HUES6 (cell line): ENCODE results near the gene SYT6.

Experiments
- H3K27ac ChIP-seq: 2 replicates; pipeline ENCODE4 v1.7.0; 2013; ENCODE audit warnings: low read depth, mild to moderate bottlenecking, low read length, inconsistent platforms
- H3K27me3 ChIP-seq: 2 replicates; pipeline ENCODE4 v1.6.1; 2013; ENCODE audit warnings: low read length; ENCODE audit not compliant: control insufficient read depth, insufficient read depth
- H3K36me3 ChIP-seq: 2 replicates; pipeline ENCODE4 v1.6.1; 2013; ENCODE audit warnings: low read length; ENCODE audit not compliant: control insufficient read depth, insufficient read depth
- H3K4me1 ChIP-seq: 2 replicates; pipeline ENCODE4 v1.6.1; 2013; ENCODE audit warnings: low read length; ENCODE audit not compliant: control insufficient read depth, insufficient read depth
- H3K4me3 ChIP-seq: 2 replicates; pipeline ENCODE4 v1.5.1; 2013; ENCODE audit warnings: low read depth, low read length
- H3K9ac ChIP-seq: one replicate; pipeline ENCODE4 v1.6.1; 2013; ENCODE audit warnings: mild to moderate bottlenecking, low read length
- H3K9me3 ChIP-seq: 2 replicates; pipeline ENCODE4 v1.6.1; 2013; ENCODE audit warnings: low read depth, low read length; ENCODE audit not compliant: control insufficient read depth, insufficient read depth

SYT6 gene

DNA sequence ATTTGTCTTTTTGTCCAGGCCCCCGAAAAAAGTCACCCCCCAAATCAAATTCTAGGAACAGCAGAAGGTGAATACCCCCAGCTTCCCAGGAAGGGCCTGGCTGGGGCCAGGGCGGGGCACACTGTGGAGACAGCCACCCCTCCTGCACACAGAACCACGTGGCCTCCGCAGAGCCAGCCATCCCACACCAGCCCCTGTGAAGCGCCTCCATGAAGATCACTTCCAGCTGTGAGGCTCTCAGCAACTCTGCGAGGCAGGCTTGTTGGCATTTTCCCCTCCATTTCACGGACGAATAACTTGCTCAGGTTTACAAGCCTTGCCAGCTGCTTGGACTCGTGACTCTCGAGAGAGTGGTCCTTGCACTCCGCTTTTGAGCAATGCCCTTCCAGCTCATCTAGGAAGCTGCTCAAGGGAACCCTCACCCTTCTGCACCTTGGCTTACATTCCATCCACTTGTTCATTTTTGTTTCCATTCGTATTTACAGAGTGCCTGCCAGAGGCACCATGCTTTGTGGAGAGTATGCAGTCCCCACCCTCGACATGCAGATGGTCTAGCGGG is 48.2 kb downstream of the SYT6 start:
- no peak overlapping the region for H3K4me3 ChIP-seq
- H3K9ac ChIP-seq, result no peak overlapping the region
- no peak overlapping the region for H3K27ac ChIP-seq
- peaks cover 65% of the 10 kb centered on the region for H3K36me3 ChIP-seq
- H3K27me3 ChIP-seq, result no peaks in the 10 kb centered on the region
- H3K4me1 ChIP-seq, result peaks cover 32% of the 10 kb centered on the region; the same call in 1 of the 2 replicates
- H3K9me3 ChIP-seq, result no peaks in the 10 kb centered on the region

DNA sequence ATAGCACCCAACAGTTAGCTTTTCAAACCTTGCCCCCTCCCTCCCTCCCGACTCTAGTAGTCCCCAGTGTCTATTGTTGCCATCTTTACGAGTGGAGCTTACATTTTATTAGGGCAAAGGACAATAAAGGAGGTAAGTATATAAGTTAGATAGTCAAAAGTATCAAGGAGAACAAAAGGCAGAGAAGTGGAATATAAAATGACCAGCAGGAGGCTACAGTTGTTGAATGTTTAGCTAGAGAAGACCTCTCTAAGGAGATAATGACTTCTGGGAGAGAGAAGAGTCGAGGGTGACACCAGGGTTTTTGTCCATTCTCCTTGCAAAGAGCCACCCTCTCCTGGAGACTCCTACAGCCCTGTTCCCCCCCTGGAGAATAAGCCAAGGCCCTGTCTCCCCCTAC is 48.7 kb downstream of the SYT6 start:
- Histone ChIP-seq H3K9me3 (no peaks in the 10 kb centered on the region), H3K4me3 (no peak overlapping the region), H3K27me3 (no peaks in the 10 kb centered on the region), H3K9ac (no peak overlapping the region), H3K36me3 (peaks cover 69% of the 10 kb centered on the region), H3K27ac (no peak overlapping the region), H3K4me1 (peaks cover 30% of the 10 kb centered on the region; the same call in 1 of the 2 replicates)

DNA sequence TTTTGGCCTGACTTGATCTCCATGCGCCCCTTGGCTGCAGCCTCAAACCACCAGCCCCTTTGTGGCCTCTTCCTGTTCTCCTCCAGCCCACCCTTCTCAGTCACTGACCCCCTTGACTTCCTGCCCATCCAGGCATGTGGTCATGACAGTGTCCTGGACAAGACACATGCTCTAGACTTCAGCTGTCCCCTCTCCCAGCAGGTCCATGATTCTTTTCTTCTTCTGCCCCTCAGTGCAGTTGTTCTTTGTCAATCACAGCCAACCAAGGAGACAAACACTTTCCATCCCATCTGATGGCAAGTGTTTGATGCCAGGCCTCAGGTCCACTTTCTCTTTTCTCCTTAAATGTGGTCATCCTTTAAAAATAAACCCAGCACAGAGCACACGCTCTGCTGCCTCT is 49.7 kb downstream of the SYT6 start:
- no peaks in the 10 kb centered on the region for H3K9me3 ChIP-seq
- H3K36me3 ChIP-seq, result peaks cover 70% of the 10 kb centered on the region
- H3K9ac ChIP-seq, result no peak overlapping the region
- no peak overlapping the region for H3K4me3 ChIP-seq
- no peak overlapping the region for H3K27ac ChIP-seq
- H3K4me1 ChIP-seq, result peaks cover 29% of the 10 kb centered on the region; the same call in 1 of the 2 replicates
- H3K27me3 ChIP-seq, result no peaks in the 10 kb centered on the region

DNA sequence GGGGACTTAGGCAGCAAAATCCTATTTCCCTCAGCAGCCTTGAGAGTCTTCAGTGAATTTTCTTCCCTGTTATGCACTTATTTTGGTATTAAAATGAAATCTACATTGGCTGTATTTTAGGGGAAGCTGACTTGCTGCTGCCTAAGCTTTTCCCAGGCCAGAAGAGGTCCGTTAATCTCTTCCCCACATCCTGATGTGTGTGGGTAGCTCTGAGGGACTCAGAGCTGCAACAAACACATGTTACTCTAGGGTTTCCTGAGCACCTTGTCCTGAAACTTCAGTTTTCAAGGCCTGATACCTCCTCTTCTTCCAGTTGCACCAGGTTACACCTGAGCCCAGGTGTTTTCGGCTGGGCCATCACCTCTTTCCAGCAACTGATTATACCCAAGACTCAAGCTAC is 51.5 kb downstream of the SYT6 start:
- no peak overlapping the region for H3K9ac ChIP-seq
- H3K27me3 ChIP-seq, result no peaks in the 10 kb centered on the region
- H3K9me3 ChIP-seq, result no peaks in the 10 kb centered on the region
- peaks cover 80% of the 10 kb centered on the region for H3K36me3 ChIP-seq
- peaks cover 18% of the 10 kb centered on the region; the same call in 1 of the 2 replicates for H3K4me1 ChIP-seq
- no peak overlapping the region for H3K27ac ChIP-seq
- H3K4me3 ChIP-seq, result no peak overlapping the region

DNA sequence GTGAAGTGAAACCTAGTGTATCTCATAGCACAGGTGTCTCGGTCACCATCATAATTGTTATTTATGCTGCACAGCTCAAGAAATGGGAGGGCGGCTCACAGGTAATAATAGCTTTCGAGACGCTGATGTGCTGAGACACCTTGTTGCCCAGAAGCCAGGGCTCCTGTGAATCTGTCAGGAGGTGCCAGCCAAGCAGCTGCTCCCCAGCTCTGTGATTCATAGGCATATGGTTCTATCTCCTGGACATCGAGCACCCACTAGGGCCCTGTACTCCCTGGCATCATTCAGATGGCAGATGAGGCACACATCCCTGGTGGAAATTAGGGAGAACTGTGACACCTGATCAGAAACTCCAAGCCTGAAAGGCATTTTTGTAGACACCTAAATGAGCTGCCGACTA is 53.5 kb downstream of the SYT6 start:
- H3K9me3 ChIP-seq, result no peaks in the 10 kb centered on the region
- peaks cover 86% of the 10 kb centered on the region for H3K36me3 ChIP-seq
- H3K27me3 ChIP-seq, result no peaks in the 10 kb centered on the region
- H3K27ac ChIP-seq, result no peak overlapping the region
- H3K4me1 ChIP-seq, result peaks cover 2% of the 10 kb centered on the region; the same call in 1 of the 2 replicates
- no peak overlapping the region for H3K4me3 ChIP-seq
- no peak overlapping the region for H3K9ac ChIP-seq

DNA sequence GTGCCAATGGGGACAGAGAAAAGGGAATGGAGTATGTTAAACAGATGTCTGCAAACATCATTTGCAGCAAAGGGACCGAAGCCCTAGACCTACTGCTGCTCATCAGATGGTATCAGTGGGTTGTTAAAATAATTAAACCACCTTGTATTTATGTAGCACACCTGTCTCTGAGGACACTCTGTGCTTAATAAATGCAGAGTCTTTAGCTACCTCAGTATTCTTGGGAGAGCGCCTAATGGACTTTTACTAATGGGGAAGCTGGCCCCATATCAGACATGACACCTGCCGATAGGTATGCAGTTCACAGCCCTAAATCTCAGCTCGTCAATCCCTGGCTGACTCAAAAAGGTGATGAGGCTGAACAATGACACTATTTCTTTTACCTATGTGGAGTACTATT is 54.4 kb downstream of the SYT6 start:
- Histone ChIP-seq H3K27me3 (no peaks in the 10 kb centered on the region), H3K9me3 (no peaks in the 10 kb centered on the region), H3K4me1 (peaks cover 8% of the 10 kb centered on the region), H3K27ac (no peak overlapping the region), H3K36me3 (peaks cover 94% of the 10 kb centered on the region), H3K9ac (no peak overlapping the region), H3K4me3 (no peak overlapping the region)

DNA sequence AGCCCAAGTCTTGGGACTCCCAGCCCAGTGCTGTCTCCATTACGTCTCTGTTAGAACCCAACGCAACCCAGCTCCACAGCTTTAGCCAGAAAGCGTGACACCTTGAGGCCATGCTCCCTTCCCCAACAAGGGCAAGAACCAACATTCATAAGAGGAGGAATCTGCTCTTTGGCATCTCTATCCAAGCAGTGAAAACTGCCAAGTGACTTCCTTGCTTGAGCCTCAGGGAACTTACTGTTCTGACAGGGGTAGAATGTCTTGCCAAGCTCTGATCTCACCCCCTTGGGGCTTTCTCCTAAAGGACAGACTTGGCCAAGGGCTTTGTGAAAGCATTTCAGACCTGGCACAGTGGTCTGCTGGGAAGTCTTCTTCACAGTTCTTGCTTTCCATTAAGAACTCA is 56.6 kb downstream of the SYT6 start:
- H3K36me3 ChIP-seq, result peaks cover 87% of the 10 kb centered on the region
- no peaks in the 10 kb centered on the region for H3K9me3 ChIP-seq
- no peaks in the 10 kb centered on the region for H3K27me3 ChIP-seq
- peaks cover 13% of the 10 kb centered on the region for H3K4me1 ChIP-seq
- H3K4me3 ChIP-seq, result no peak overlapping the region
- no peak overlapping the region for H3K9ac ChIP-seq
- H3K27ac ChIP-seq, result no peak overlapping the region

DNA sequence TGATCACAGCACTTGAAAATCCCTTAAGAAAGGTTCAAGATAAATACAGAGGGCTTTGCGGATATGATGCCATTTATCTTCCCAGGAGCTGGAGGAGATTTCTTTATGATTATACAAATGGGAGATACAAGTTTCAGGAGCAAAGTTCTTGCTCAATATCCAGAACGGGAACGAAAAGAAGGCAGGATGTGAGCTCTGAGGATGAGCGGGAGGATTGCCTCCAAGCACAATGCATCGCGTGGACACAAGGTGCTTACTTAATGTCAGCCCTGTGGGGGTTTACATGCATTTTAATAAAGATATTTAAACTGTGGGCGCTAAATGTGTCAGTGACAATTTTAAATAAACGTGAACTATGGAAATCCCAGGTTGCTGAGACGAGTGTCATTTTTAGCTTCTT is 59.0 kb downstream of the SYT6 start:
- Histone ChIP-seq H3K4me3 (no peak overlapping the region), H3K27me3 (no peaks in the 10 kb centered on the region), H3K9ac (no peak overlapping the region), H3K4me1 (peaks cover 15% of the 10 kb centered on the region), H3K9me3 (no peaks in the 10 kb centered on the region), H3K36me3 (peaks cover 86% of the 10 kb centered on the region), H3K27ac (no peak overlapping the region)

DNA sequence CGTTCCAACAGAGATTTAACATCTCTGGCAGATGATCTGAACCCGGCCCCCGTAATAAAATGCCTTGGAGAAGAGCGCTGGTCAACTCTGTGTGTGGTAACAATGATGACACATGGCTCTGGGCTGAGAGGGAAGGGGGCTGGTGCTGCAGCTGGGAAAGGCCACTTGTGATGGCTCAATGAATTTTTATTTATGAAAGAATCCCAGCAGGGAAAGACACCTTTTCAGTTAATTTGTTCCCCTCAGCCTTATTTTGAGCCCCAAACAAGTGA is 59.4 kb downstream of the SYT6 start:
- Histone ChIP-seq H3K36me3 (peaks cover 87% of the 10 kb centered on the region), H3K4me1 (peaks cover 19% of the 10 kb centered on the region), H3K9ac (no peak overlapping the region), H3K27ac (no peak overlapping the region), H3K27me3 (no peaks in the 10 kb centered on the region), H3K4me3 (no peak overlapping the region), H3K9me3 (no peaks in the 10 kb centered on the region)

DNA sequence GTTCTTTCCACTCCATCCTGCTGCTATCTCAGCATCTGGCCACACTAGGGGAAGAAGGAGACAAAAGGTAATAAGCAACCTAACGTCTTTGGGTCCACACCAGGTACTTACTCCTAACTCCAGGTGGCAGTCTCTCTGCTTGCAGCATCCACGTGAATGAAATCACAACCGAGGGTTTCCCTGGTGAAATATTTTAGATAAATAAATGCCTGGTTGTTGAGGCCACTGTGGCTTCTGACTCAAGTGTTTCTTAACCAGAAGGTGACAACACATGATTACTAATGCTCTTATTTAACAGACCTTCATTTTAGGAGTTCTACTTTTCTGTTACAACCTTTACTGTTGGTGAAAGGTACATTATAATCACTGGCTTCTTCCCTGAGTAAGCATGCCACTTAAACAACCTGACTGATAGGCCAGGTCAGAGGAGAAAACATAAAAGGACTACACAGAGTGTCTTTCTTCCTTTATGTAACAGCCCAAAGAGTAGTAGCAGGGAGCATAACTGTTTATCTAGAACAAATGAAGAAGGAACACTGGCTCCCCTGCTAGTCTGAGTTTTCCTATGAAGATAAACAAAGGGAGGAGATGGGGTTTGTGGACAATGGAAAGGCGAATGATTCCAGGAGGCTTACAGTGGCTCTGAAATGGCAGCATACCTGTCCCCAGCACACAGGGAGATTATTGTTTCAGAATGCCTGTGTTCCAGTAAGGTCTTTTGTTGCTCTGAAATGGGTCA is 59.9 kb downstream of the SYT6 start:
- Histone ChIP-seq H3K36me3 (peaks cover 82% of the 10 kb centered on the region), H3K27ac (no peak overlapping the region)

DNA sequence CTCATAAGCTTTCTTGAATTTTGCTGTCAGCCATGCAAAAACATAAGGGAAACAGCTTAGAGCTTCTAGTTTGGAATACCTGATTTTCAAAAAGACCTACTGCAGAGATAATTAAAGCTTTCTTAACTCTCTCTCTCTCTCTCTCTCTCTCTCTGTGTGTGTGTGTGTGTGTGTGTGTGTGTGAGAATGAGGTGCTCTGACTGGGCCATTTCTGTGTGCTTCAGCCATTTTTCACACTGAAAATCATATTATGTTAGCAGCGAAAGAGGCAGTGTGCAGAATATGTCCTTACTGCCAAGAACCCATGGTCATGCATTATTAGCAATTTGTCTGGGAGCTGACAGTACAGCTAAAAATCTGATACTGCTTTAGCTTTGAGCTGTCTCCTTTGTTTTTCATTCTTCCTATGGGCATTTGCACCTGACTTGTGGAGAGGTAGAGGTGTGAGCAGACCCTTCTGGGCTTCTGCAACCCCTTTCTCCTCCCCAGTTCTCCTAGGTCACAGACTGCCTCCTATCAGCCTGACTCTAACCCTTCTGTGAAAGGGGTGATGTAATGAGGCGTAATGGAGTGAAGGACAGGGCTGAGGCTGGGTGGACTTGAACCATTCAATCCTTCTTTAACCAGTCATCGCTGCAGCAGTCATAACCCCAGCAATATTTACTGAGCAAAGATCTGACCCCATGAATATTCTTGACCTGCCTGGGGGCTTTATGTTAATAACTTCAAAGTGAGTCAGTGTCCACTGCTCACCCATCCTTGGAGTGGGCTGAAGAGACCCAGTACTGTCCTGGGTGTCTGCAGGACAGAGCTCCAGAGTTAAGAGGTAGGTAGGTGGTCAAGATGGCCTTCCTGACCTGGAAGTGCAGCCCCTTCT is 61.2 kb downstream of the SYT6 start:
- Histone ChIP-seq H3K9ac (no peak overlapping the region), H3K4me1 (peaks cover 35% of the 10 kb centered on the region), H3K27me3 (no peaks in the 10 kb centered on the region), H3K27ac (no peak overlapping the region), H3K4me3 (no peak overlapping the region), H3K9me3 (no peaks in the 10 kb centered on the region), H3K36me3 (peaks cover 68% of the 10 kb centered on the region)

More for the DNA sequence above, 59.9 kb downstream of the SYT6 start:
- Histone ChIP-seq H3K4me1 (peaks cover 24% of the 10 kb centered on the region), H3K27me3 (no peaks in the 10 kb centered on the region), H3K9ac (no peak overlapping the region), H3K9me3 (no peaks in the 10 kb centered on the region), H3K4me3 (no peak overlapping the region)
